Activated CD4-positive, alpha-beta T cell treated with anti-CD3 and anti-CD28 coated beads, Interleukin-2, amount 50 U/mL, for 16 hours (primary cell): Measurements from ENCODE around the gene ADO.
"Not testable (repeated sequence)": the region's sequence is repeated elsewhere in the genome, so short reads cannot be mapped to it uniquely, and the experiment has no call there.

Experiments
- DNase-seq: peaks from one replicate; pipeline ENCODE4 v3.0.0-alpha.2; 2020

ADO gene

GRCh38 chr10:62804356-62805230 is at the start of gene ADO:
Gene ADO, plus strand, starts transcription at chr10:62804720. Its CDS starts 340 bp downstream, at chr10:62805060.
- peak; percentile 78 for DNase-seq

GRCh38 chr10:62754963-62755362 is 49.6 kb upstream of the ADO start:
- no peak for DNase-seq

DNA sequence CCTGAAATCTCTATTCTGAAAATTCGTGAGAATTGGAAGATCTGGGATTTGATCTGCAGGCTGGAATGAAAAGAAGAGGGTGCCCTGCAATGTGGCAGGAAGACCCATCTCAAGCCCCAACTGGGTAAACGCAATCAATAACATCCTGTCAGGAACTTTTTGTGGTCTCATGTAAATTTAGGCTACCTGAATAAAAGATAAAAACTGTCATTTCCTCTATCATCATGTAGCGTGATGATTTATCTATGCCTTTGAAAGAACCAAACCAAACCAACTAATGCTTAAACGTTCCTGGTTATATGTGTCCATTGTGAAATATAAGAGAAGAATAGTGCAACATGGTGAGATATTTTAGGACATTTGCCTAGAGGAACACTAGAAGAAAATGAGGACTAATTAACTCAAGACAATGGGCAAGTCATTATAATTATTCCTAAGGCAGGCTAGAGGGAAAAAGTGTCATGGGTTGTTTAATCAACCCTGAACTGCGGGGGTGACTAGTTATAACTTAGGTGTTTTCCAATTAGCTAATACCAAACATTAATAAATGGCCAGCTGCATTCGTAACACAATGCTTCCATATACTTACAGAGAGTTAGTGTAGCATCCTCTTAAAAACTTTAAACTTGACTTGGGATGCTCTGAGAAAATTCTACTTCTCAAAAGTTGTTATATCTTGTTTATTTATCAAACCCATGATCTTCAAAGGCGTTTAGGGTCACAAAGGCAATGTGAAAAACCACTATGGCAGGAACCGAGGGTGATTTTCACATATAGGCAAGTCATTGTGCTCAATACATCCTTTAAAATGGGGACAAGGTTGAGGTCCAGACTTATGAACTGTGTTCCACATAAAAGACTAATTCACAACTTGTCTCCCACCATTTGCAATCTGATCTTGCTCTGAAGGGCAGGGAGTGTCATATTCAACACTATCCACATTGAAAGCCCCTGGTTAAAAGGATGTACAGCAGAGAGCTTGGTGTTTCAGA is 48.6 kb upstream of the ADO start:
- DNase-seq, result no peak

GRCh38 chr10:62759599-62760175 is 44.8 kb upstream of the ADO start:
- no peak for DNase-seq

- DNase-seq, result no peak
Measured at GRCh38 chr10:62760401-62760800, 44.1 kb upstream of the ADO start.

DNA sequence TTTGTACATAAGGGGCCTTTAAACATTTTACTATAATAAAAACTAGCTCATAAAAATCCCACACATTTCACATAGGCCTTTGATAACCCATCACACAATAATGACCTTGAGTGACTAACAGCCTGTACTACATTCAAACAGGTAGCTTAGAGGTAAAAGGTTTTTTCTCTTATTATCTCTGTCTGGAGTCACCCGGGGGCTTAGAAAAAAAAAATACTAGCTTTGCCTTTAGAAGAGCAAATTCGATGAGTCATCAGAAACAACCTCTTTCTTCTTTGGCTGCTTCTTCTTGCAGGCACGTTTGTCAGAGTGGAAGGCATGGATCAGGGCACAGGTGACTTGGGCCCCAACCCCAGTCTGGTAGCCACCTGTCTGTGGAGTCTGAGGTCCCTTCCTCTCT is 43.4 kb upstream of the ADO start:
- DNase-seq, result no peak

GRCh38 chr10:62763155-62763554 is 41.4 kb upstream of the ADO start:
- no peak for DNase-seq

GRCh38 chr10:62764011-62764410 is 40.5 kb upstream of the ADO start:
- no peak for DNase-seq

GRCh38 chr10:62765726-62766125 is 38.8 kb upstream of the ADO start:
- DNase-seq, result no peak

- DNase-seq, result no peak
Measured at GRCh38 chr10:62766386-62766785, 38.1 kb upstream of the ADO start.

- no peak for DNase-seq
Measured at GRCh38 chr10:62769574-62770242, 34.8 kb upstream of the ADO start.

DNA sequence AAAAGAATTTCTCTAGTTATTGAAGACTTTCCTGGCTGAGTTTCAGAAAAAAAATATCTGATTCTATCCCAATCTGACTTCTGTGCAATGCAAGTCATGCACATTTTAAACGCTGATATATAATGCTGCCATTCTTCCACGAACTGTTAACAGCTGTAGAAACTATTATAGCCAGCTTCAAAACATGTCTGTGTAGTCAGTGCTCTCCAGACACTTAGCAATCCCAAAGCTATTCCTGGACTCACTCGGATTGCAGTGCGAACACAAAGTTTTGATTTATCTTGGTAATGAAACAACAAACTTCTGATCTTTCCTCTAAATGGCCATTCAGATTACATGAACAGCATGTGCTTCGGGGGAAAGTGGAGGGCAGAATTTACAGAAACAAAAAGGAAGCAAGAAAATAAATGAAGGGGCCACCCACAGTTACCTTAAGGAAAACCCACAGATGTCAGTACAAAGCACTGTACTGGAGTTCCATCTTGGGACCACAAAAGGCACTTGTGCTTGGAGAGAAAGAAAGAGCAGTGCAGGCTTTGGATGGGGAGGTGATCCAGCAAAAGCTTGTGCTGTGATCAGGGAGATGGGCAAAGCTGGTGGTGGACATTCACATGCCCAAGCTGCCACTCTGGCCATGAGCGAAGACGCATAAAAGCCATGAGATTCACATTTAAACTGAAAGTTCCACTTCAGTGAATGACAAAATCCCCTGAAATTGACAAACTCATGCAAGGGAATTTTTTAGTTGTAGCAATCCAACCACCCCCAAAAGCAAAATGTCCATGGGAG is 32.1 kb upstream of the ADO start:
- no peak for DNase-seq

GRCh38 chr10:62778125-62778524 is 26.4 kb upstream of the ADO start:
- DNase-seq, result peak; percentile 18

- peak; percentile 74 for DNase-seq
Measured at GRCh38 chr10:62779487-62780248, 24.9 kb upstream of the ADO start.

- DNase-seq, result not testable (repeated sequence)
Measured at GRCh38 chr10:62784537-62784936, 20.0 kb upstream of the ADO start.

DNA sequence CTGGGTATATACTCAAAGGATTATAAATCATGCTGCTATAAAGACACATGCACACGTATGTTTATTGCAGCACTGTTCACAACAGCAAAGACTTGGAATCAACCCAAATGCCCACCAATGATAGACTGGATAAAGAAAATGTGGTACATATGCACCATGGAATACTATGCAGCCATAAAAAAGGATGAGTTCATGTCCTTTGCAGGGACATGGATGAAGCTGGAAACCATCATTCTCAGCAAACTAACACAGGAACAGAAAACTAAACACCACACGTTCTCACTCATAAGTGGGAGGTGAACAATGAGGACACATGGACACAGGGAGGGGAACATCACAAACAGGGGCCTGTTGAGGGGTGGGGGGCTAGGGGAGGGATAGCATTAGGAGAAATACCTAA is 16.2 kb upstream of the ADO start:
- DNase-seq, result not testable (repeated sequence)

DNA sequence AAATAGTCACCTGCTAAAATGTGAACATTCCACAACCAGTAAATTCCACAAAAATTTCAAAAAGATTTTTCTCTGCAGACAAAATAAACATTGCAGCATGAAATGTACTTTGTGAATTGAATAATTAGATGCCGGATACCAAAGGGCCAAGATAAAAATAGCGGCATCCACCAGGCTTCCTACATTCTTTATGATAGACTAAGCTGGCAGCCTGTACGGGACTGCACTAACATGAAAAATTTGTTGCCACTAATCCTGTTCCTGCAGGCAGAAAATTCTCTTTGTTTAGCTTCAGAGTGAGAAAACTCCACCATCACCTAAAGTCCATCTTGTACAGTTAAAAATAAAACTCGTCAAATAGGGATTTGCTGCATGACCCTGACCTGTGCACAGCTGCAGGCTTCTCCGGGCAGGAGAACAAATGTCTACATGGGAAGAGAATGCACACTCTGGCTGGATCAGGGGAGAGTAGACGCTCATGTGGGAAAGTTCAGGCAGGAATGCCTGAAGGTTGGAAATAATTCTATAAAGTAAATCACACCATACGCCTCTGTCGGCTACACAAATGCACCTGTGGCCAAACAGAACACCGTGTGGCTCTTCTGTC is 15.6 kb upstream of the ADO start:
- DNase-seq, result no peak

GRCh38 chr10:62790019-62790555 is 14.4 kb upstream of the ADO start:
- no peak for DNase-seq

- no peak for DNase-seq
Measured at GRCh38 chr10:62790571-62790970, 13.9 kb upstream of the ADO start.

GRCh38 chr10:62792261-62792660 is 12.3 kb upstream of the ADO start:
- DNase-seq, result no peak
